HG03060 (cell line): ENCODE data around the gene MICA.
"Not testable (repeated sequence)": the region's sequence is repeated elsewhere in the genome, so short reads cannot be mapped to it uniquely, and the experiment has no call there.

ENCODE experiments used
- ATAC-seq: cut with Tn5 transposase; IDR thresholded peaks from one replicate; pipeline ENCODE4 v1.9.1; 2021; ENCODE audit warnings: low read depth, moderate number of reproducible peaks; ENCODE audit not compliant: unreplicated experiment

MICA gene

DNA sequence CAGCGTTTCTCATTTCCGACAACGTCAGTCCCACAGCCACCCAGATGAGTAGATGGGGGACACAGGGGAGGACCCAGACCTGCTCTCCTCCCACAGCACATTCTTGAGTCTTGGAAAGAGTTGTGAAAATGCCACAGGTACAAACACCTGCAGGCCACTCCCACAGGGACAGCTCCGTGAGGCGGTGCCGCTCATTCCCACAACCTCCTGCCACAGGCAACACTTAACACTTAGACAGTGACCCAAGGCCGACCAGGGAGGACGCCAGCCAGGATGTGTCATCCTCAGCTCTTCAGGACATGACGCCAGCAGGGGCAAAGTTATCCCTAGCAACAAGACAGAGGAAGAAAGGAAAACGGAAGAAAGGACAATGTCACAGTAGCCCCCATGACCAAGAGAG is 23.5 kb upstream of the MICA start:
- no peak for ATAC-seq

DNA sequence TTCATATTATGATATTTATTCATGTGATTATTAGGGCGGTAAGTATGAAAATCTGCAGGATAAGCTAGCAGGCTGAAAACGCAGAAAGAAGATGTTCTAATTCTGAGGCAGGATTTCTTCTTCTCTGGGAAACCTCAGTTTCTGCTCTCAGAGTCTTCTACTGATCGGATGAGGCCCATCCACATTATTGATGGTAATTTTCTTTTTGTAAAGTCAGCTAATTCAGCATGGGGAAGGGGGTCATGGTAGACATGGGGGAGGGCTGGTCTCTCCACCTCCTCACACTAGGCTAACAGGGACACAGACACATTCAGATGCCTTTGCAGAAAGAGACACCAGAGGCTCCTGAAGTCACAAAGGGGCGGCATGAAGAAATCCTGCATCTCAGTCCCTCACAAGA is 21.7 kb upstream of the MICA start:
- ATAC-seq: no peak

DNA sequence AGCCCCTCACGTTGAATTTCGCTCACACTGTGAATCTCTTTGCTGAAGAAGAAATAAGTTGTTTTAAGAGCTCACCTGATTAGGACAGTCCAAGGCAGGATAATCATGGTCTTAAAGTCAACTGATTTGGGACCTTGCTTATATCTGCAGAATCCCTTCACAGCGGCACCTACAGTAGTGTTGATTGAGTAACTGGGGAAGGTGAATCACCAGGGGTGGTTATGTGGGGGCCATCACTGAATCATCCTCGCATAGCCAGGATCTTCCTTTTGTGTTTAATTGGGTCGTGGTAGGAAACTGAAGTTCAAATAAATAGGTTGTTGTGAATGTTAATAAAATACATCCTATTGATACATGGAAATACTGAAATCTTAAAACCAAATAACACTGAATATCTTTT is 20.2 kb upstream of the MICA start:
- ATAC-seq: no peak

GRCh38 chr6:31385041-31385440 is 18.4 kb upstream of the MICA start:
- ATAC-seq: no peak

DNA sequence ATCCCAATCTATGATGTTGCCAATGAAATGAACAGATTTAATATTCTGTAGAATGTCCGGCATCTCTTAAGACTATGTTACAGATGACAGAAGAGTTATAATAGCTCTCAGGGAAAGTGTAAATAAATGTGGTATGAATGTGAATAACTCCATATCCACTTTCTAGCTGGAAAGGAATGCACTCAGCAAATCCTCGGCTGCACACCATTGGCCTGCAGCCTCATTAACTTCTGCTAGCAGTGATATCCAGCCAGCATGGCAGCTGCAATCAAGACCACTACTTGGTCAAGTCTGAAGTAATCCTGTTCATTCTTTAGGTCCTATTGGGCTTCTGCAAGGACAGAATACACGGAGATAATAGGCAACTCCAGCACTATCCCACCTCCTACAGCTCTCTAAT is 17.3 kb upstream of the MICA start:
- no peak for ATAC-seq

DNA sequence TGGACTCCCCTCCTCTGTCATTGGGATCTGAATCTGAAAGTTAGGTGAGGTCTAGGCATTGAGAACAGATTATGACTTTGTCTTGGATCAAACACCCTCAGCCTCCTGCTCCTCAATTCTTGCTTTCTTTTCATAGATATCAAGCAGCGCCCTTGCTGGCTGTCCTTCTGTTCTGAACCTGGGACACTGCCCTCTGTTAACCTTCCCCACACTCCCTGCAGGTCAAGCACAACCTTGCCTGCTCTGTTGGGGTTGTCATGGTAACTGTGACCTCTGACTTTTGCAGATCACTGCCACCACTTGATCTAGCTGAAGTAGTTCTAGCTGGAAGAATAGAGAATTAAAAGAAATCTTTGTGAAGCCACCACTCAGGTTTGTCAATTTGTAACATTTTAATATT is 16.4 kb upstream of the MICA start:
- no peak for ATAC-seq

DNA sequence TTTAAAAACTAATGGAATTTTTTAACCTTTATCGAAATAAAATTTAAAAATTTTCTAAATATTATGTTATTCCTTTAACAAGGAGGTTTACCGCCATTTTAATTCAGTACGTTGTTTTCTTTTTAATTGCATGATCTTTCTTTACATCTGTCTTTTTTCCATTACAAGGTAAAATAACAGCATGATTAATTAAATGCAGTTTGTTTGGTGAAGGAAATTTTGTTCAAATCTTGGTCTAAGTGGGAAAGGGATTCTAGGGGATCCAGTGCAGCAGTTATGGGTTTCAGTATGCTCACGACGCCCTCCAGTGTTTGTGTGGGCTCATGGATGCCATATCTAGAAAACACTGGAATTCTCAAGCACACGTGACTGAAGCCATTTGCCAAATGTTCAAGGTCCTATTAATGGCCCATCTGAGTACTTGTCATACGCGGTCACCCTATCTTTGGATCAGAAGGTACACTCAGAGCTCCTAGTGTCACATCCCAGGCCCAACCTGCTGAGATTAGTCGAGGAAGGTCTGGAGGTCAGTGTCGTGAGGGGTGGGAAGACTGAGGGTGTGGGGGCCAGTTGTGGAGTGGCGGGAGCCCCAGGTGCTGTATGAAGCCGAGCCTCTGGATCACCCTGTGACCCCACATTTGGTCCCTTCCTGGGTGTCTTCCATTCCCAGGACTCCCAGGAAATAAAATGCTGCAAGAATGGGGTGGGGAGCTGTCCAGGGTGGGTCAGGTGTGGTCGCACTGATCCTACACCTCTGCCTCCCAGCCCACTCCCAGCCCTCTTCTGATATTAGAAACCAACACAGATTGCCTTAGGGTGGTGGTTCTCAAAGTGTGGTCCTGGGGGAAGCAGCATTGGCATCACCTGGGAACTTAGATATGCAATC is 14.2 kb upstream of the MICA start:
- ATAC-seq: not testable (repeated sequence)

- not testable (repeated sequence) for ATAC-seq
These were observed 13.6 kb upstream of the MICA start for GRCh38 chr6:31389802-31390132.

- no peak for ATAC-seq
These were observed 9.5 kb upstream of the MICA start for GRCh38 chr6:31393932-31394331.

- no peak for ATAC-seq
These were observed 9.0 kb upstream of the MICA start for GRCh38 chr6:31394381-31394780.

DNA sequence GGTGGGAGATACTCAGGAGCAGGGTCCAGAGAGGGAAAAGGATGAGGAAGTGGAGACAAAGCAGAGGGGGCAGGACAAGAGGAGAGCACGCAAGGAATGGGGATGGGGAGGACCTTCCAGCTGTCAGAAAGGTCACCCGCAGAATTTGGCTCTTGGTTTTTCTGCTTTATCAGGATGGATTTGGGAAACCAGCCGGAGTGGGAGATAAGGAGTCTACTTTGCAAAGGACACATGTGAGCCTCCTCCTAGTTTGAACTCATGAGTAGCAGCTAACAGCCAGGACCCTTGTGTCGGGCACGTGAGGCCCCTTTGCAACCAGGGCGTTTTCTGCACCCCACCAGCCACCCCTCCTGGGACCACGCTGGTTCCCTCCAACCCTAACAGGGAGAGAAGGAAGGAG is 7.6 kb upstream of the MICA start:
- ATAC-seq: no peak

DNA sequence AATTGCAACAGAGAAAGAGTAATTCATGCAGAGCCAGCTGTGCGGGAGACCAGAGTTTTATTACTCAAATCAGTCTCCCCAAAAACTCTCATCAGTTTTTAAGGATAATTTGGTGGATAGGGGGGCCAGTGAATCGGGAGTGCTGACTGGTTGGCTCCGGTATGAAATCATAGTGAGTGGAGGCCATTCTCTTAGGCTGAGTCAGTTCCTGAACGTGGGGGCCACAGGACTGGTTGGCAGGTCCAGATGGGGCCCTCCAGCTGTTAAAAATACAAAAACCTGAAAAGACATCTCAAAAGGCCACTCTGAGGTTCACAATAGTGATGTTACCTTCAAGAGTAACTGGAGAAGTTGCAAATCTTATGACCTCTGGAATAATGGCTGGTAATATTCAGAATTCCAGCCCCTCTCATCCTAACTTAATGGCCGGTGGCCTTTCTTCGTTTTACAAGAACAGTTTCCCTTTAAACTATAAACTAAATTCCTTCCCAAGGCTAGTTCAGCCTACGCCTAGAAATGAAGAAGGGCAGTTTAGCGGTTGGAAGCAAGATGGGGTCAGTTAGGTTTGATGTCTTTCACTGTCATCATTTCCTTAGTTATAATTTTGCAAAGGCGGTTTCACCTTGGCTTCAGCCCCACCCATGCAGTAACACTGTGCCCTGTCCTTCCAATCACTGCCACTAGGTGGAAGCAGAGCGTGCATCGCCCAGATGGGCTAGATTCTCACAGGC is 6.8 kb upstream of the MICA start:
- no peak for ATAC-seq

DNA sequence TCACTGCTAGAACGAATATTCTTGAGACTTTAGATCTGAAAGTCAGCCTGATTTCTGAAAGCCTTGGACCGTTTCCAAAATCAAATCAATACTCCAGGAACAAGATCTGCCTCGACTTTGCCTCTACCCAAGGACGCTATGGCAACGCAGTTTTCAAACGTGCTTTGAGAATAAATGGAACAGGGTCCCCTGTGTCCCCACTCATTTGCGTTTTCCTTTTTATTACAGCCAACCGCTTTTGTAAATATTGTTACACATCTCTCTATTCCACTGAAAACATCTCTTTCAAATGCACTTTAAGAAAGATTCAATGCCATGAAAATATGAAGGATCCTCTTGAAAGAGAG is 6.3 kb upstream of the MICA start:
- not testable (repeated sequence) for ATAC-seq

DNA sequence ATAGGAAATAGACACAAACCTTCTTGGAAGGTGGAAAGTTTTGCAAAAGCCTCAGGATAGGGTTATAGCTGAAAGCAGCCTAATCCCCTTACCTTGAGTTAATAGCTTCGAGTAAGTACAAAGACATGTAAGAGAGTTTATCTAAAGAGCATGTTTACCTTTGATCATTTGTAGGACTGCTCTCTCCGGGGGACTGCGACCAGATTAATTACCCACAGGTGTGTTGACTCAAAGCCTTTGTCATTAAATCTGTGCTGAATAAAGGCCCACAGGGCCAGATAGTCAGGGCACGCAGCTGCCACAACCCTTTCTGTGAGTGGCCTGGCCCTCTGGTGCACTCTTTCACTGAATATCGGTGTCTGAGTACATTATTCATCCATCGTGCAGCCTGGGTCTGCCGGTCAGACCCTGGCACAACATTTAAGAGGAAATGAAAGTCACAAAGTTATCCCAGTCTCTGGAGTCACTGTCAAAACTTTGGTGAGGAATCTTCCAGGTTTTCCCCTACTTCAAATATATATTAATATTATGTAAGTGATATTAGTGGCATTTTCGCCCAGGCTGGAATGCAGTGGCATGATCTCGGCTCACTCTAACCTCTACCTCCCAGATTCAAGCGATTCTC is 5.4 kb upstream of the MICA start:
- ATAC-seq: no peak

- ATAC-seq: no peak
These were observed 3.6 kb upstream of the MICA start for GRCh38 chr6:31399589-31400466.

DNA sequence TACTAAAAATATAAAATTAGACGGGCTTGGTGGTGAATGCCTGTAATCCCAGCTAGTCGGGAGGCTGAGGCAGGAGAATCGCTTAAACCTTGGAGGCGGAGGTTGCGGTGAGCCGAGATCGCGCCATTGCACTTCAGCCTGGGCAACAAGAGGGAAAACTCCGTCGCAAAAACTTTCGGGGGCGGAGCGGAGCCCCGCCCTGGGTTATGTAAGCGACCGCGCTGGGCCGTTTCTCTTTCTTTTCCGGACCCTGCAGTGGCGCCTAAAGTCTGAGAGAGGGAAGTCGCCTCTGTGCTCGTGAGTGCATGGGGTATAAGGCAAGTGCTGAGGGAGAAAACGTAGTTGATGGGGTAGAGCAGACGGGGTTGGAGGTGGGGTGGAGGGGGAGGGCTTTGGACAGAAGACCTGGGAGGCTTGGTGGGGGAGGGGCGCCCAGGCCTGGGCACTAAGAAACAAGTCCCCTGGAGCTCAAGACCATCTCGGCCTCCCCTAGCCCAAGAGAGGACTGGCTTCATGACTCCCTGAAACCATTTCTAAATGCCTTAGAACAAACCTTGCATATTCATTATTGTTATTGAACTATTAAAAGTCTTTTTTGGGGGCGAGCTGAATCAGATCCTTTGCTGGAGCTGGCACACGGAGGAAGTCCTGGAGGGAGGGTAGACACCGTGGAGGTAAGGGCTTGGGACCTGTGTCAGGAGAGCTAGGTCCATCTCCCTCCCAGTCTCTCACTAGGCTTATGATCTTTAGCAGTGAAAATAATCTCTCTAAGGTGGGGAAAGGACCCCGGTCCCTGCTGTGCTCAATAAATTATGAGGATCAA is 2.7 kb upstream of the MICA start:
- ATAC-seq: no peak

- ATAC-seq: no peak
These were observed 2.0 kb upstream of the MICA start for GRCh38 chr6:31401403-31401802.

- ATAC-seq: no peak
These were observed 792 bp upstream of the MICA start for GRCh38 chr6:31402324-31403282.

- ATAC-seq: not testable (repeated sequence)
These were observed 618 bp downstream of the MICA start for GRCh38 chr6:31404061-31404364.
